GM23338 (cell line): ENCODE measurements around the gene CTNS. TPM values are rescaled to one million over a fixed set of nuclear protein-coding genes. Genes with fewer than 3 reads are reported as not detected.

Experiments used
- ATAC-seq: fragments of 200-7000 bp; cut with Tn5 transposase; 3 replicates; pipeline ENCODE4 v1.9.1; 2020
- DNase-seq: peaks from one replicate; pipeline ENCODE4 v3.0.0-alpha.2; 2015; ENCODE audit warnings: low spot score
- H2AFZ ChIP-seq: fragments of 200-600 bp; sonication (generic); 2 replicates; pipeline ENCODE4 v1.8.0; 2016; ENCODE audit warnings: antibody characterized with exemption, mild to moderate bottlenecking, moderate library complexity
- H3F3A ChIP-seq: fragments of 200-600 bp; sonication (generic); replicated peaks from 2 replicates; pipeline ENCODE4 v1.8.0; 2017; ENCODE audit warnings: antibody characterized with exemption, mixed run types, low read depth
- H3K27ac ChIP-seq: fragments of 200-600 bp; sonication (generic); 2 replicates; pipeline ENCODE4 v1.6.1; 2016; ENCODE audit warnings: low read depth
- H3K27me3 ChIP-seq: fragments of 200-600 bp; sonication (generic); 2 replicates; pipeline ENCODE4 v1.8.0; 2016; ENCODE audit warnings: mild to moderate bottlenecking, mixed run types, moderate library complexity; ENCODE audit not compliant: insufficient read depth
- H3K36me3 ChIP-seq: fragments of 200-600 bp; sonication (generic); 2 replicates; pipeline ENCODE4 v1.8.0; 2016; ENCODE audit warnings: mild to moderate bottlenecking; ENCODE audit not compliant: insufficient read depth
- H3K4me1 ChIP-seq: fragments of 200-600 bp; sonication (generic); 2 replicates; pipeline ENCODE4 v1.8.0; 2016; ENCODE audit warnings: mild to moderate bottlenecking, moderate library complexity; ENCODE audit not compliant: insufficient read depth
- H3K4me2 ChIP-seq: fragments of 200-600 bp; sonication (generic); 2 replicates; pipeline ENCODE4 v1.7.1; 2017; ENCODE audit warnings: mixed run types
- H3K4me3 ChIP-seq: fragments of 200-600 bp; sonication (generic); 2 replicates; pipeline ENCODE4 v1.6.1; 2016; ENCODE audit warnings: mixed run types
- H3K79me2 ChIP-seq: fragments of 200-600 bp; sonication (generic); replicated peaks from 2 replicates; pipeline ENCODE4 v1.8.0; 2017; ENCODE audit warnings: mild to moderate bottlenecking; ENCODE audit not compliant: insufficient read depth
- H3K9me2 ChIP-seq: fragments of 200-600 bp; sonication (generic); 2 replicates; pipeline ENCODE4 v1.8.0; 2017; ENCODE audit not compliant: insufficient read depth
- H4K20me1 ChIP-seq: fragments of 200-600 bp; sonication (generic); replicated peaks from 2 replicates; pipeline ENCODE4 v1.8.0; 2017; ENCODE audit warnings: mild to moderate bottlenecking; ENCODE audit not compliant: insufficient read depth
- H3K27ac Mint-ChIP-seq: 2 replicates; pipeline ENCODE4 v1.8.0; 2020; ENCODE audit warnings: inconsistent platforms, mild to moderate bottlenecking, moderate library complexity, mixed read lengths
- H3K27me3 Mint-ChIP-seq: 3 replicates; pipeline ENCODE4 v1.8.0; 2022; ENCODE audit warnings: low read depth, mild to moderate bottlenecking, moderate library complexity, mixed read lengths, inconsistent platforms; ENCODE audit not compliant: insufficient read depth, poor library complexity
- H3K36me3 Mint-ChIP-seq: 3 replicates; pipeline ENCODE4 v1.8.0; 2021; ENCODE audit warnings: low read depth, mild to moderate bottlenecking, inconsistent platforms, moderate library complexity, mixed read lengths
- H3K4me1 Mint-ChIP-seq: 3 replicates; pipeline ENCODE4 v1.8.0; 2020; ENCODE audit warnings: mild to moderate bottlenecking, inconsistent platforms, mixed read lengths
- H3K4me3 Mint-ChIP-seq: 3 replicates; pipeline ENCODE4 v1.8.0; 2021; ENCODE audit warnings: moderate library complexity, mild to moderate bottlenecking, inconsistent platforms, mixed read lengths
- H3K9me3 Mint-ChIP-seq: 3 replicates; pipeline ENCODE4 v1.8.0; 2020; ENCODE audit warnings: moderate library complexity, mild to moderate bottlenecking, inconsistent platforms, mixed read lengths
- NANOG ChIP-seq: IDR thresholded peaks from 2 replicates; pipeline ENCODE4 v1.6.1; 2016; ENCODE audit warnings: antibody characterized with exemption, borderline replicate concordance
- POLR2AphosphoS5 ChIP-seq: IDR thresholded peaks from 2 replicates; pipeline ENCODE4 v1.6.1; 2016; ENCODE audit warnings: antibody characterized with exemption, low read depth
- REST ChIP-seq: IDR thresholded peaks from one replicate; pipeline ENCODE4 v1.6.1; 2018; ENCODE audit warnings: antibody characterized with exemption; ENCODE audit not compliant: unreplicated experiment
- STAT1 ChIP-seq: IDR thresholded peaks from one replicate; pipeline ENCODE4 v1.6.1; 2016; ENCODE audit warnings: antibody characterized with exemption; ENCODE audit not compliant: unreplicated experiment
- ZNF114 ChIP-seq: fragments of 250-450 bp; sonication (Bioruptor Pico); IDR thresholded peaks from 2 replicates; pipeline ENCODE4 v1.5.0; 2020; ENCODE audit warnings: mild to moderate bottlenecking, moderate library complexity
- polyA plus RNA-seq: library from polyadenylated mRNA; unstranded; fragments of >200 nt; fragmentation: Nextera tagmentation; extraction: Ambion mirVana; gene quantifications from 2 replicates; pipeline ENCODE4 v1.2.1, GENCODE V29; 2016
- total RNA-seq: library from RNA; depleted of rRNA; stranded (reverse); fragments of >200 nt; shearing (Covaris generic); gene quantifications from 2 replicates; pipeline ENCODE4 v1.2.3, GENCODE V29; 2014
- TF ChIP-seq, protein P1 (sequence below): IDR thresholded peaks from 2 replicates; pipeline ENCODE4 v1.6.1; 2016; ENCODE audit warnings: antibody characterized with exemption

CTNS gene
- total and polyA plus RNA-seq, 2 experiments from 2014 or later = 5.9 to 21.8 TPM

GRCh38 chr17:3603870-3604259 is 32.7 kb upstream of the CTNS start:
- Histone ChIP-seq H3K4me2 (no peak overlapping the region), H3K4me3 (no peak overlapping the region), H3K9me2 (no peaks in the 10 kb centered on the region), H2AFZ (no peak overlapping the region), H4K20me1 (no peaks in the 10 kb centered on the region), H3K4me1 (no peaks in the 10 kb centered on the region), H3F3A (no peaks in the 10 kb centered on the region), H3K27ac (no peak overlapping the region), H3K27me3 (no peaks in the 10 kb centered on the region), H3K79me2 (no peaks in the 10 kb centered on the region), H3K36me3 (no peaks in the 10 kb centered on the region)
- no peak overlapping the region for H3K4me3 Mint-ChIP-seq
- no peaks in the 10 kb centered on the region for H3K4me1 Mint-ChIP-seq
- TF ChIP-seq ZNF114 (CRISPR knock-in tag) (no peak), STAT1 (no peak), REST (no peak)
- TF ChIP-seq, protein P1, sequence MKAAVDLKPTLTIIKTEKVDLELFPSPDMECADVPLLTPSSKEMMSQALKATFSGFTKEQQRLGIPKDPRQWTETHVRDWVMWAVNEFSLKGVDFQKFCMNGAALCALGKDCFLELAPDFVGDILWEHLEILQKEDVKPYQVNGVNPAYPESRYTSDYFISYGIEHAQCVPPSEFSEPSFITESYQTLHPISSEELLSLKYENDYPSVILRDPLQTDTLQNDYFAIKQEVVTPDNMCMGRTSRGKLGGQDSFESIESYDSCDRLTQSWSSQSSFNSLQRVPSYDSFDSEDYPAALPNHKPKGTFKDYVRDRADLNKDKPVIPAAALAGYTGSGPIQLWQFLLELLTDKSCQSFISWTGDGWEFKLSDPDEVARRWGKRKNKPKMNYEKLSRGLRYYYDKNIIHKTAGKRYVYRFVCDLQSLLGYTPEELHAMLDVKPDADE = no peak
- no peak overlapping the region for H3K27ac Mint-ChIP-seq
- DNase-seq (no peak), ATAC-seq (no peak)
- no peaks in the 10 kb centered on the region for H3K9me3 Mint-ChIP-seq
- peaks cover 16% of the 10 kb centered on the region for H3K36me3 Mint-ChIP-seq
- peaks cover 15% of the 10 kb centered on the region for H3K27me3 Mint-ChIP-seq

DNA sequence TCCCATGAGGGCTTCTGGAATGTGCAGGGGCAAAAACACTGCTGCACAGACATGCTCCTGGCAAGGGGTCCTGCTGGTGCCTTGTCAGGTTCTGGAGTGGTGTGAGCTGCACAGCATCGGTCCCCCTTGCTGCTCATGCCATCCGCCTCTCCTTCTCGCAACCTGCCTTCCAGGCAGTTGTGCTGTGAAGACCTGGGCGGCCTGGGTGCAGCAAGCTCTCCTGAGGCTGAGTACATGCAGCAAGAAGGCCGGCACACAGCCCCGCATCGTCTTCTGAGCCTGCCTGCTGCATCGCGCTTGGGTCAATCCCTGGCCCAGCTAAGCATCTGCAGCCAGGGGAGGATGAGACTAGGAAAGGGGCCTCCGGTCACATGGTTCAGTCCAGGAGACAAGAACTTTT is 26.9 kb upstream of the CTNS start:
- no peak overlapping the region for H3K4me3 ChIP-seq

More for the DNA sequence above, 26.9 kb upstream of the CTNS start:
- no peaks in the 10 kb centered on the region for H3K79me2 ChIP-seq
- Mint-ChIP-seq H3K9me3 (no peaks in the 10 kb centered on the region), H3K4me3 (no peak overlapping the region), H3K36me3 (peaks cover 47% of the 10 kb centered on the region), H3K4me1 (no peaks in the 10 kb centered on the region), H3K27ac (no peak overlapping the region), H3K27me3 (peaks cover 2% of the 10 kb centered on the region)
- no peaks in the 10 kb centered on the region for H3K9me2 ChIP-seq
- H3K36me3 ChIP-seq = peaks cover 14% of the 10 kb centered on the region; the same call in 1 of the 2 replicates
- no peak for DNase-seq
- H3K27ac ChIP-seq = no peak overlapping the region
- H2AFZ ChIP-seq = no peak overlapping the region
- H4K20me1 ChIP-seq = no peaks in the 10 kb centered on the region; the same call in 1 of the 2 replicates
- H3K27me3 ChIP-seq = no peaks in the 10 kb centered on the region
- no peak for ATAC-seq
- no peaks in the 10 kb centered on the region for H3F3A ChIP-seq
- TF ChIP-seq NANOG (no peak), REST (no peak), POLR2AphosphoS5 (no peak), STAT1 (no peak)
- no peaks in the 10 kb centered on the region for H3K4me1 ChIP-seq
- no peak overlapping the region for H3K4me2 ChIP-seq
